GM12878 (cell line): ENCODE data around the gene TOM1L2. TPM values are rescaled to one million over a fixed set of nuclear protein-coding genes. Genes with fewer than 3 reads are reported as not detected.

ENCODE experiments used
- BACH1 ChIP-seq: fragments of 450-650 bp; IDR thresholded peaks from 2 replicates; pipeline ENCODE4 v1.6.1; 2017; ENCODE audit warnings: mild to moderate bottlenecking, borderline replicate concordance
- EZH2 ChIP-seq: IDR thresholded peaks from 2 replicates; pipeline ENCODE4 v1.6.1; 2012; ENCODE audit warnings: low read depth, mild to moderate bottlenecking, control low read depth, inconsistent platforms, low read length, borderline replicate concordance; ENCODE audit not compliant: control insufficient read depth
- KAT2A ChIP-seq: conservative IDR thresholded peaks from 2 replicates; pipeline ENCODE4 v1.6.1; 2011; ENCODE audit warnings: low read depth, low read length; ENCODE audit not compliant: control insufficient read depth
- MTA2 ChIP-seq: fragments of 450-650 bp; IDR thresholded peaks from 2 replicates; pipeline ENCODE4 v1.6.1; 2016; ENCODE audit warnings: low read depth, mild to moderate bottlenecking, moderate library complexity
- RAD21 ChIP-seq: IDR thresholded peaks from 2 replicates; pipeline ENCODE4 v1.6.1; 2011; ENCODE audit warnings: mild to moderate bottlenecking, low read depth, low read length, moderate library complexity; ENCODE audit not compliant: insufficient read depth
- RB1 ChIP-seq: fragments of 450-650 bp; formaldehyde crosslinking; IDR thresholded peaks from 2 replicates; pipeline ENCODE4 v1.6.1; 2017; ENCODE audit warnings: mild to moderate bottlenecking, borderline replicate concordance
- RUNX3 ChIP-seq: IDR thresholded peaks from 2 replicates; pipeline ENCODE4 v1.6.1; 2012; ENCODE audit warnings: low read length, inconsistent platforms
- SREBF1 ChIP-seq: IDR thresholded peaks from 2 replicates; pipeline ENCODE4 v1.6.1; 2012; ENCODE audit warnings: mild to moderate bottlenecking, low read length
- ZZZ3 ChIP-seq: IDR thresholded peaks from 2 replicates; pipeline ENCODE4 v1.6.1; 2011; ENCODE audit warnings: low read depth; ENCODE audit not compliant: control insufficient read depth, insufficient read length
- polyA plus RNA-seq, 11 experiments: library from polyadenylated mRNA; depleted of rRNA in 4 of 11; unstranded in 6 of 11; stranded (reverse) in 5 of 11; fragments of >200 nt; fragmentation: Nextera tagmentation in 4 of 11; fragmentation: Illumina TruSeq in 1 of 11; extraction: Ambion mirVana in 4 of 11; extraction: Trizol in 1 of 11; gene quantifications; 1 replicate in 1 of 11; 2 replicates in 10 of 11; pipeline versions ENCODE4 v1.2.1 to v1.2.3, GENCODE V29; 2011 to 2016; ENCODE audit warnings: inconsistent platforms in 2 of 11, missing spikeins in 2 of 11, low read depth in 1 of 11
- total RNA-seq, 4 experiments: library from RNA; depleted of rRNA in 3 of 4; stranded (reverse); fragments of >200 nt in 3 of 4; fragmentation: Illumina TruSeq in 1 of 4; extraction: Trizol in 1 of 4; gene quantifications; 2 replicates each; pipeline versions ENCODE4 v1.2.1 to v1.2.3, GENCODE V29; 2013 to 2021
- TF ChIP-seq, protein P1 (sequence below): IDR thresholded peaks from 2 replicates; pipeline ENCODE4 v1.6.1; 2011; ENCODE audit warnings: borderline replicate concordance, low read depth, mild to moderate bottlenecking, moderate library complexity, low read length; ENCODE audit not compliant: insufficient read depth, poor library complexity, severe bottlenecking
- TF ChIP-seq, protein P2 (sequence below): fragments of 450-650 bp; IDR thresholded peaks from 2 replicates; pipeline ENCODE4 v1.6.1; 2017; ENCODE audit warnings: low read depth, mild to moderate bottlenecking, moderate library complexity
- TF ChIP-seq, protein P3 (sequence below): fragments of 450-650 bp; IDR thresholded peaks from 2 replicates; pipeline ENCODE4 v1.6.1; 2014; ENCODE audit warnings: mild to moderate bottlenecking
- TF ChIP-seq, protein P4 (sequence below): IDR thresholded peaks from 2 replicates; pipeline ENCODE4 v1.6.1; 2011; ENCODE audit warnings: mild to moderate bottlenecking, low read depth, low read length, moderate library complexity; ENCODE audit not compliant: insufficient replicate concordance
- TF ChIP-seq, protein P5 (sequence below): fragments of 450-650 bp; formaldehyde crosslinking; IDR thresholded peaks from 2 replicates; pipeline ENCODE4 v1.5.0; 2022; ENCODE audit warnings: mild to moderate bottlenecking, missing genetic modification characterization
- TF ChIP-seq, protein P6 (sequence below): fragments of 450-650 bp; IDR thresholded peaks from 2 replicates; pipeline ENCODE4 v1.6.1; 2016; ENCODE audit warnings: mild to moderate bottlenecking, moderate library complexity, borderline replicate concordance

TOM1L2 gene
- total and polyA plus RNA-seq, 10 of the 15 experiments (the other 5 are each of a cell fraction or from before 2014, with no cell fraction given): 0.19 to 19.2 (median 8.1) TPM

DNA sequence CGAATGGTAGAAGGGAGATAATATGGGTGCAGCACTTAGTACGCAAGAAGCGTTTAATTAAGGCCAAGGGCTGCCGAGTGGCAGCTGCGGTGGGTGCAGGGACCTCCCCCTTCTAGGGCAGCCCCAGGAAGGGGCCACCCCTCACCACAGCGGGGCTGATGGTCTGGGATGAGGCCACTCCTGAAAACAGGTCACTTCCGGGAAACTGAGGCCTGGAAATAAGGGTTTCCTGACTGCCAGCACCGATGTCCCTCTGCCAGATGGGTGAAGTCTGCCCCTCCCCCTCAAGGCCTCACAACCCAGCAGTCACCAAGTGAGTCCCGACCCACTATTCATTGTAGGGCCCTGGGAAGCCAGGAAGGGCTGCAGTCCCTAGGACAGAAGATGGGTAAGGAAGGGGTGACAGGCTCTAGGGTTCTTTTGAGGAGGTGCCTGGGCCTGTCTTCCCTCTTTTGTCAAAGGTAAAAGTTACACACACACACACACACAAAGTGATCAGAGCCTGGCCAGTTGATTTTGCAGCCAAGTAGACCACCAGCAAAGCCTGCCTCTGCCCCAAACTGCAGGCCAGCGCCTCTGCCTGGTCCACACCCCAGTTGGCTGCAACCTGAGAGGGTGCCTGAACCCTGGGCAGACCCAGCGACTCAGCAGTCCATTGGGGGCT lies 147.9 kb downstream of the TOM1L2 start (continued):
- TF ChIP-seq, protein P1, sequence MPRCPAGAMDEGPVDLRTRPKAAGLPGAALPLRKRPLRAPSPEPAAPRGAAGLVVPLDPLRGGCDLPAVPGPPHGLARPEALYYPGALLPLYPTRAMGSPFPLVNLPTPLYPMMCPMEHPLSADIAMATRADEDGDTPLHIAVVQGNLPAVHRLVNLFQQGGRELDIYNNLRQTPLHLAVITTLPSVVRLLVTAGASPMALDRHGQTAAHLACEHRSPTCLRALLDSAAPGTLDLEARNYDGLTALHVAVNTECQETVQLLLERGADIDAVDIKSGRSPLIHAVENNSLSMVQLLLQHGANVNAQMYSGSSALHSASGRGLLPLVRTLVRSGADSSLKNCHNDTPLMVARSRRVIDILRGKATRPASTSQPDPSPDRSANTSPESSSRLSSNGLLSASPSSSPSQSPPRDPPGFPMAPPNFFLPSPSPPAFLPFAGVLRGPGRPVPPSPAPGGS: no peak
- no peak for TF ChIP-seq EZH2
- no peak for TF ChIP-seq KAT2A
- no peak; the same call in 1 of the 2 replicates for TF ChIP-seq RUNX3
- no peak for TF ChIP-seq SREBF1
- peak; percentile 65; the same call in 1 of the 2 replicates for TF ChIP-seq MTA2
- TF ChIP-seq, protein P2, sequence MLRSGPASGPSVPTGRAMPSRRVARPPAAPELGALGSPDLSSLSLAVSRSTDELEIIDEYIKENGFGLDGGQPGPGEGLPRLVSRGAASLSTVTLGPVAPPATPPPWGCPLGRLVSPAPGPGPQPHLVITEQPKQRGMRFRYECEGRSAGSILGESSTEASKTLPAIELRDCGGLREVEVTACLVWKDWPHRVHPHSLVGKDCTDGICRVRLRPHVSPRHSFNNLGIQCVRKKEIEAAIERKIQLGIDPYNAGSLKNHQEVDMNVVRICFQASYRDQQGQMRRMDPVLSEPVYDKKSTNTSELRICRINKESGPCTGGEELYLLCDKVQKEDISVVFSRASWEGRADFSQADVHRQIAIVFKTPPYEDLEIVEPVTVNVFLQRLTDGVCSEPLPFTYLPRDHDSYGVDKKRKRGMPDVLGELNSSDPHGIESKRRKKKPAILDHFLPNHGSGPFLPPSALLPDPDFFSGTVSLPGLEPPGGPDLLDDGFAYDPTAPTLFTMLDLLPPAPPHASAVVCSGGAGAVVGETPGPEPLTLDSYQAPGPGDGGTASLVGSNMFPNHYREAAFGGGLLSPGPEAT: no peak
- no peak for TF ChIP-seq BACH1
- TF ChIP-seq, protein P3, sequence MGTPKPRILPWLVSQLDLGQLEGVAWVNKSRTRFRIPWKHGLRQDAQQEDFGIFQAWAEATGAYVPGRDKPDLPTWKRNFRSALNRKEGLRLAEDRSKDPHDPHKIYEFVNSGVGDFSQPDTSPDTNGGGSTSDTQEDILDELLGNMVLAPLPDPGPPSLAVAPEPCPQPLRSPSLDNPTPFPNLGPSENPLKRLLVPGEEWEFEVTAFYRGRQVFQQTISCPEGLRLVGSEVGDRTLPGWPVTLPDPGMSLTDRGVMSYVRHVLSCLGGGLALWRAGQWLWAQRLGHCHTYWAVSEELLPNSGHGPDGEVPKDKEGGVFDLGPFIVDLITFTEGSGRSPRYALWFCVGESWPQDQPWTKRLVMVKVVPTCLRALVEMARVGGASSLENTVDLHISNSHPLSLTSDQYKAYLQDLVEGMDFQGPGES: no peak
- TF ChIP-seq, protein P4, sequence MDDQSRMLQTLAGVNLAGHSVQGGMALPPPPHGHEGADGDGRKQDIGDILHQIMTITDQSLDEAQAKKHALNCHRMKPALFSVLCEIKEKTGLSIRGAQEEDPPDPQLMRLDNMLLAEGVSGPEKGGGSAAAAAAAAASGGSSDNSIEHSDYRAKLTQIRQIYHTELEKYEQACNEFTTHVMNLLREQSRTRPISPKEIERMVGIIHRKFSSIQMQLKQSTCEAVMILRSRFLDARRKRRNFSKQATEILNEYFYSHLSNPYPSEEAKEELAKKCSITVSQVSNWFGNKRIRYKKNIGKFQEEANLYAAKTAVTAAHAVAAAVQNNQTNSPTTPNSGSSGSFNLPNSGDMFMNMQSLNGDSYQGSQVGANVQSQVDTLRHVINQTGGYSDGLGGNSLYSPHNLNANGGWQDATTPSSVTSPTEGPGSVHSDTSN: no peak
- no peak for TF ChIP-seq ZZZ3
- TF ChIP-seq, protein P5, sequence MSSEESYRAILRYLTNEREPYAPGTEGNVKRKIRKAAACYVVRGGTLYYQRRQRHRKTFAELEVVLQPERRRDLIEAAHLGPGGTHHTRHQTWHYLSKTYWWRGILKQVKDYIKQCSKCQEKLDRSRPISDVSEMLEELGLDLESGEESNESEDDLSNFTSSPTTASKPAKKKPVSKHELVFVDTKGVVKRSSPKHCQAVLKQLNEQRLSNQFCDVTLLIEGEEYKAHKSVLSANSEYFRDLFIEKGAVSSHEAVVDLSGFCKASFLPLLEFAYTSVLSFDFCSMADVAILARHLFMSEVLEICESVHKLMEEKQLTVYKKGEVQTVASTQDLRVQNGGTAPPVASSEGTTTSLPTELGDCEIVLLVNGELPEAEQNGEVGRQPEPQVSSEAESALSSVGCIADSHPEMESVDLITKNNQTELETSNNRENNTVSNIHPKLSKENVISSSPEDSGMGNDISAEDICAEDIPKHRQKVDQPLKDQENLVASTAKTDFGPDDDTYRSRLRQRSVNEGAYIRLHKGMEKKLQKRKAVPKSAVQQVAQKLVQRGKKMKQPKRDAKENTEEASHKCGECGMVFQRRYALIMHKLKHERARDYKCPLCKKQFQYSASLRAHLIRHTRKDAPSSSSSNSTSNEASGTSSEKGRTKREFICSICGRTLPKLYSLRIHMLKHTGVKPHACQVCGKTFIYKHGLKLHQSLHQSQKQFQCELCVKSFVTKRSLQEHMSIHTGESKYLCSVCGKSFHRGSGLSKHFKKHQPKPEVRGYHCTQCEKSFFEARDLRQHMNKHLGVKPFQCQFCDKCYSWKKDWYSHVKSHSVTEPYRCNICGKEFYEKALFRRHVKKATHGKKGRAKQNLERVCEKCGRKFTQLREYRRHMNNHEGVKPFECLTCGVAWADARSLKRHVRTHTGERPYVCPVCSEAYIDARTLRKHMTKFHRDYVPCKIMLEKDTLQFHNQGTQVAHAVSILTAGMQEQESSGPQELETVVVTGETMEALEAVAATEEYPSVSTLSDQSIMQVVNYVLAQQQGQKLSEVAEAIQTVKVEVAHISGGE (CRISPR knock-in tag): no peak
- TF ChIP-seq RB1: no peak
- no peak for TF ChIP-seq RAD21
- TF ChIP-seq, protein P6, sequence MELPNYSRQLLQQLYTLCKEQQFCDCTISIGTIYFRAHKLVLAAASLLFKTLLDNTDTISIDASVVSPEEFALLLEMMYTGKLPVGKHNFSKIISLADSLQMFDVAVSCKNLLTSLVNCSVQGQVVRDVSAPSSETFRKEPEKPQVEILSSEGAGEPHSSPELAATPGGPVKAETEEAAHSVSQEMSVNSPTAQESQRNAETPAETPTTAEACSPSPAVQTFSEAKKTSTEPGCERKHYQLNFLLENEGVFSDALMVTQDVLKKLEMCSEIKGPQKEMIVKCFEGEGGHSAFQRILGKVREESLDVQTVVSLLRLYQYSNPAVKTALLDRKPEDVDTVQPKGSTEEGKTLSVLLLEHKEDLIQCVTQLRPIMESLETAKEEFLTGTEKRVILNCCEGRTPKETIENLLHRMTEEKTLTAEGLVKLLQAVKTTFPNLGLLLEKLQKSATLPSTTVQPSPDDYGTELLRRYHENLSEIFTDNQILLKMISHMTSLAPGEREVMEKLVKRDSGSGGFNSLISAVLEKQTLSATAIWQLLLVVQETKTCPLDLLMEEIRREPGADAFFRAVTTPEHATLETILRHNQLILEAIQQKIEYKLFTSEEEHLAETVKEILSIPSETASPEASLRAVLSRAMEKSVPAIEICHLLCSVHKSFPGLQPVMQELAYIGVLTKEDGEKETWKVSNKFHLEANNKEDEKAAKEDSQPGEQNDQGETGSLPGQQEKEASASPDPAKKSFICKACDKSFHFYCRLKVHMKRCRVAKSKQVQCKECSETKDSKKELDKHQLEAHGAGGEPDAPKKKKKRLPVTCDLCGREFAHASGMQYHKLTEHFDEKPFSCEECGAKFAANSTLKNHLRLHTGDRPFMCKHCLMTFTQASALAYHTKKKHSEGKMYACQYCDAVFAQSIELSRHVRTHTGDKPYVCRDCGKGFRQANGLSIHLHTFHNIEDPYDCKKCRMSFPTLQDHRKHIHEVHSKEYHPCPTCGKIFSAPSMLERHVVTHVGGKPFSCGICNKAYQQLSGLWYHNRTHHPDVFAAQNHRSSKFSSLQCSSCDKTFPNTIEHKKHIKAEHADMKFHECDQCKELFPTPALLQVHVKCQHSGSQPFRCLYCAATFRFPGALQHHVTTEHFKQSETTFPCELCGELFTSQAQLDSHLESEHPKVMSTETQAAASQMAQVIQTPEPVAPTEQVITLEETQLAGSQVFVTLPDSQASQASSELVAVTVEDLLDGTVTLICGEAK: peak; percentile 23; the same call in 1 of the 2 replicates
